ENCODE results near the gene HOXC6. TPM values are rescaled to one million over a fixed set of nuclear protein-coding genes. Genes with fewer than 3 reads are reported as not detected.

Gene HOXC6
- polyA plus RNA-seq, 1 experiment, result 0.02 TPM

- no peaks in the 10 kb centered on the region for H3K9me3 ChIP-seq (ENCODE audit: control insufficient read depth, insufficient read depth, low read length)
- DNase-seq (ENCODE audit: low read depth, low spot score), result no peak
- no peak for TF ChIP-seq CTCF (IDR thresholded peaks at IDR 0.05; ENCODE audit: low read depth, low read length)
- H3K27me3 ChIP-seq (ENCODE audit: control insufficient read depth, insufficient read depth, low read length), result peaks cover 77% of the 10 kb centered on the region
- no peak overlapping the region for H3K27ac ChIP-seq (ENCODE audit: low read depth, low read length)
- ChIA-PET POLR2A (no interaction called here), CTCF (no interaction called here)
- H3K4me3 ChIP-seq (ENCODE audit: low read depth, low read length), result no peak overlapping the region
Observed at GRCh38 chr12:54056110-54056509, 27.9 kb downstream of the HOXC6 start.

GRCh38 chr12:54058128-54058768 is 30.0 kb downstream of the HOXC6 start:
- peaks cover 61% of the 10 kb centered on the region for H3K27me3 ChIP-seq (ENCODE audit: control insufficient read depth, insufficient read depth, low read length)
- DNase-seq (ENCODE audit: low read depth, low spot score), result no peak
- ChIA-PET POLR2A (no interaction called here), CTCF (interaction anchor here (0.5 kb wide), 1 partner anchor 26 kb away, joined by 3 read pairs; no protein-coding TSS in a partner anchor)
- no peak overlapping the region for H3K4me3 ChIP-seq (ENCODE audit: low read depth, low read length)
- no peak for TF ChIP-seq CTCF (IDR thresholded peaks at IDR 0.05; ENCODE audit: low read depth, low read length)
- H3K9me3 ChIP-seq (ENCODE audit: control insufficient read depth, insufficient read depth, low read length), result no peaks in the 10 kb centered on the region
- H3K27ac ChIP-seq (ENCODE audit: low read depth, low read length), result no peak overlapping the region

- H3K9me3 ChIP-seq (ENCODE audit: control insufficient read depth, insufficient read depth, low read length), result no peaks in the 10 kb centered on the region
- DNase-seq (ENCODE audit: low read depth, low spot score), result no peak
- H3K27ac ChIP-seq (ENCODE audit: low read depth, low read length), result no peak overlapping the region
- H3K27me3 ChIP-seq (ENCODE audit: control insufficient read depth, insufficient read depth, low read length), result peaks cover 48% of the 10 kb centered on the region
- no peak for TF ChIP-seq CTCF (IDR thresholded peaks at IDR 0.05; ENCODE audit: low read depth, low read length)
- ChIA-PET CTCF (no interaction called here), POLR2A (no interaction called here)
- H3K4me3 ChIP-seq (ENCODE audit: low read depth, low read length), result no peak overlapping the region
Observed at GRCh38 chr12:54059668-54060067, 31.4 kb downstream of the HOXC6 start.

DNA sequence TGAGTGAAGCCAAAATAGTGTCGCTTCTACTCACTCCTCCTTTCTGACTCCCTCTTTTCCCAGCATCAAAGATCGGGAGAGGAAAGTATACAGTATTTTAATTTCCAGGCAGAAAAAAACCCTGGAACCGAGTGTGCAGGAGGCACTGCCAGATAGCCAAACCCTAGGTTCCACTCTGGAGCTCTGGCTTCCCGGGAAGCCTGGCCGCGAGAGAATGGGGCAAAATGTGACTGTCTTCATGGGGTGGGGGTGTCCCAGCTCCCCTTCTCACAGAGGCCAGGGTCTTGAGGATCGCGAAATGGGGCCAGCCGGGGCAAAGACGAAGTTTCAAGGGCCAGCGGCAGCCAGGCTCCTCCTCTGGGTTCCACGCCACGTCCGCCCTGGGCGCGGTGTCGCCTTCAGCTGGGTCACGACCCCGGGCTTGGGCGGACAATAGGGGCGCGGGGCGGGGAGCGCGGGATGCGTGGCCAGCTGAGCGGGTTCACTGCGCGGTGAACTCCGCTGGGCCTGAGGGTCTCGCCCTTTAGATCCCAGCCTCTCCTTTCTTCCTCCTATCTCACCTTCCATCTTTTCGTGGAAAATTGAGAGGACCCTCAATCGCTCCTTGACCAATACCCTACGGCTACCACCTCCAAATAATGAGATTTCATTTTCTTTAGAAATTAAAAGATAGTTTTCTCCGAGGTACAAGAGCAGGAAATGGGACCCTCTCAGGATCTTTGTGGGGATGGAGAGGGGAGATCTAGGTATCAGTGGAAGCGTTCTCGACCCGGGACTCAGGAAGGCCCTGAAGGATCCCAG is 32.1 kb downstream of the HOXC6 start:
- POLR2A ChIA-PET, result no interaction called here
- no peak overlapping the region for H3K27ac ChIP-seq (ENCODE audit: low read depth, low read length)
- TF ChIP-seq CTCF (IDR thresholded peaks at IDR 0.05; ENCODE audit: low read depth, low read length), result no peak
- CTCF ChIA-PET, result no interaction called here
- no peak for DNase-seq (ENCODE audit: low read depth, low spot score)
- peaks cover 43% of the 10 kb centered on the region for H3K27me3 ChIP-seq (ENCODE audit: control insufficient read depth, insufficient read depth, low read length)
- H3K9me3 ChIP-seq (ENCODE audit: control insufficient read depth, insufficient read depth, low read length), result no peaks in the 10 kb centered on the region
- H3K4me3 ChIP-seq (ENCODE audit: low read depth, low read length), result no peak overlapping the region

All from AG04450 (cell line).